ENCODE measurements around the gene HNRNPUL1.

DNA sequence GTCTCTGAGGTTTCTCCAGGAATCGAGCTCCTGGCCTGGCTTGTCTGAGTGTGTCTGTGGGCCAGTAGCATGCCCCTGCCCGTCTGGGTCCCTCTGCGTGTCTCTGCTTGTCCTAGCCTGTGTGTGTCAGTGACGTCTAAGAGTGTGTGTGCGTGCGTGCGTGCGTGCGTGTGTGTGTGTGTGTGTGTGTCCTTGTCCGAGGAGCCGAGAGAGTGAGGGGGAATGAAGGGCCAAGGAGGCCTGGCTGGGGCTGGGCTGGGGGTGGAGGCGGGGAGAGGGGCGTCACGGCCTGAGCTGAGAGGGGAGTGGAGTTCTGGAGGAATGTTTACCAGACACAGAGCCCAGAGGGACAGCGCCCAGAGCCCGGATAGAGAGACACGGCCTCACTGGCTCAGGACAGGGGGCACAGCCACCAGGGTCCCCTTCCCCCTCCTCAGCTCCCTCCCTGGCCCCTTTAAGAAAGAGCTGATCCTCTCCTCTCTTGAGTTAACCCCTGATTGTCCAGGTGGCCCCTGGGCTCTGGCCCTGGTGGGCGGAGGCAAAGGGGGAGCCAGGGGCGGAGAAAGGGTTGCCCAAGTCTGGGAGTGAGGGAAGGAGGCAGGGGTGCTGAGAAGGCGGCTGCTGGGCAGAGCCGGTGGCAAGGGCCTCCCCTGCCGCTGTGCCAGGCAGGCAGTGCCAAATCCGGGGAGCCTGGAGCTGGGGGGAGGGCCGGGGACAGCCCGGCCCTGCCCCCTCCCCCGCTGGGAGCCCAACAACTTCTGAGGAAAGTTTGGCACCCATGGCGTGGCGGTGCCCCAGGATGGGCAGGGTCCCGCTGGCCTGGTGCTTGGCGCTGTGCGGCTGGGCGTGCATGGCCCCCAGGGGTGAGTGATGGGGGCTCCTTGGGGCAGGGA, 45.3 kb upstream of the HNRNPUL1 start, which contains the start of gene AXL:
- TF ChIP-seq POLR2AphosphoS5 (IDR thresholded peaks at IDR 0.05; ENCODE audit: borderline replicate concordance, low read depth, low read length) (no peak), EZH2 (IDR thresholded peaks at IDR 0.05) (no peak), FOXP2 (optimal IDR thresholded peaks at IDR 0.05; ENCODE audit: control extremely low read depth, extremely low read length, insufficient read depth) (no peak)
